Effector memory CD8-positive, alpha-beta T cell (primary cell): ENCODE measurements around the gene COL5A1.
A peak's percentile ranks its signal among the peaks of the same experiment; 100 is the strongest.

Experiments used
- ATAC-seq: fragments of 150-1000 bp; cut with Tn5 transposase; replicated peaks from 2 replicates; pipeline ENCODE4 v1.10.0; 2021; ENCODE audit warnings: mild to moderate bottlenecking, moderate library complexity
- DNase-seq, 3 experiments: peaks; one replicate each; pipeline ENCODE4 v3.0.0; 2021
- H3K27ac Mint-ChIP-seq, 2 donors: one replicate each; pipeline ENCODE4 v1.8.0; 2022; ENCODE audit warnings: mild to moderate bottlenecking in 2 of 2, mixed read lengths in 2 of 2, moderate library complexity in 2 of 2
- H3K27me3 Mint-ChIP-seq, 2 donors: one replicate each; pipeline ENCODE4 v1.8.0; 2022; ENCODE audit warnings: mixed read lengths in 2 of 2
- H3K36me3 Mint-ChIP-seq: one replicate; pipeline ENCODE4 v1.8.0; 2022; ENCODE audit warnings: mild to moderate bottlenecking, moderate library complexity, mixed read lengths; ENCODE audit not compliant: insufficient read depth
- H3K4me1 Mint-ChIP-seq, 2 donors: one replicate each; pipeline ENCODE4 v1.8.0; 2022; ENCODE audit warnings: low read depth in 2 of 2, mixed read lengths in 2 of 2
- H3K4me3 Mint-ChIP-seq, 2 donors: one replicate each; pipeline ENCODE4 v1.8.0; 2022; ENCODE audit warnings: mild to moderate bottlenecking in 2 of 2, mixed read lengths in 2 of 2, moderate library complexity in 2 of 2
- H3K9me3 Mint-ChIP-seq, 2 donors: one replicate each; pipeline ENCODE4 v1.8.0; 2022; ENCODE audit warnings: mixed read lengths in 2 of 2

Gene COL5A1

GRCh38 chr9:134730761-134731496 lies 89.3 kb downstream of the COL5A1 start:
- Mint-ChIP-seq H3K27me3 (no peaks in the 10 kb centered on the region), H3K9me3 (no peaks in the 10 kb centered on the region), H3K4me1 (no peaks in the 10 kb centered on the region), H3K4me3 (no peak overlapping the region), H3K36me3 (peaks cover 9% of the 10 kb centered on the region), H3K27ac (no peak overlapping the region)
- DNase-seq (no peak), ATAC-seq (no peak)

DNA sequence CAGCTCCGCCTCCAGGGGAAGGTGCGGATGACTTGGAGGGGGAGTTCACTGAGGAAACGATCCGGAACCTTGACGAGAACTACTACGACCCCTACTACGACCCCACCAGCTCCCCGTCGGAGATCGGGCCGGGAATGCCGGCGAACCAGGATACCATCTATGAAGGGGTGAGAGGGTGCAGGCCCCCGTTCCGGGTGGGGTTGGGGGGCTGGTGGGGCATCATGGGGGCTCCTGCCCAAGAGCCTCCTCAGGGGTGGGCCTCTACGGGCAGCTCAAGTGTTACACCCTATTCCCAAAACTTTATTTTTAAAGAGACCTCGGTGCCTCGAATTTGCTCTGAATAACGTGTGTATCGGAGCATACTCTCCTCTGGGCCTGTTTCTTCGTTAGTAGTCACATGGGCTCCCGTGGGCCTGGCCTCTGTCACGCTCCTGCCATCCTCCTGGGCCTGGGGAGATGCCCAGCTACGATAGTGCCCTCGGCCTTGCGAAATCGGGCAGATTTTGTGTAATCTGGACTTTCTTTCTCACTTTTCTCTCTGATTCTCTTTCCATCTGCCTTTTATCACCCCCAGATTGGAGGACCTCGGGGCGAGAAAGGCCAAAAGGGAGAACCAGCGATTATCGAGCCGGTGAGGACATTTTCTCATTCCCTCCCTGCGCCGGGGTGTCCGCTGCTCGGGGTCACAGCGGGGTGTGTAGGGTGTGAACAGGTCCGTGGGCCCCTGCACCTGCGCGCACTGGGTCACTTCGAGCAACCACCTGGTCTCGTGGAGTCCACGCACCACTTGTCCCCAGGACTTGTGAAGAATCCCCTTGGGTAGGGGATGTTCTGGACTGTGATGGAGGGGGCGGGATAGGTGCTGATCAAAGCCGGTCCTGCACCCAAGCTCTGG lies 90.1 kb downstream of the COL5A1 start:
- no peaks in the 10 kb centered on the region for H3K9me3 Mint-ChIP-seq
- no peaks in the 10 kb centered on the region for H3K4me1 Mint-ChIP-seq
- no peak overlapping the region for H3K4me3 Mint-ChIP-seq
- peaks cover 5 to 7% of the 10 kb centered on the region in 2 donors for H3K27me3 Mint-ChIP-seq
- H3K27ac Mint-ChIP-seq, result no peak overlapping the region
- DNase-seq, result no peak
- peaks cover 9% of the 10 kb centered on the region for H3K36me3 Mint-ChIP-seq
- no peak for ATAC-seq

DNA sequence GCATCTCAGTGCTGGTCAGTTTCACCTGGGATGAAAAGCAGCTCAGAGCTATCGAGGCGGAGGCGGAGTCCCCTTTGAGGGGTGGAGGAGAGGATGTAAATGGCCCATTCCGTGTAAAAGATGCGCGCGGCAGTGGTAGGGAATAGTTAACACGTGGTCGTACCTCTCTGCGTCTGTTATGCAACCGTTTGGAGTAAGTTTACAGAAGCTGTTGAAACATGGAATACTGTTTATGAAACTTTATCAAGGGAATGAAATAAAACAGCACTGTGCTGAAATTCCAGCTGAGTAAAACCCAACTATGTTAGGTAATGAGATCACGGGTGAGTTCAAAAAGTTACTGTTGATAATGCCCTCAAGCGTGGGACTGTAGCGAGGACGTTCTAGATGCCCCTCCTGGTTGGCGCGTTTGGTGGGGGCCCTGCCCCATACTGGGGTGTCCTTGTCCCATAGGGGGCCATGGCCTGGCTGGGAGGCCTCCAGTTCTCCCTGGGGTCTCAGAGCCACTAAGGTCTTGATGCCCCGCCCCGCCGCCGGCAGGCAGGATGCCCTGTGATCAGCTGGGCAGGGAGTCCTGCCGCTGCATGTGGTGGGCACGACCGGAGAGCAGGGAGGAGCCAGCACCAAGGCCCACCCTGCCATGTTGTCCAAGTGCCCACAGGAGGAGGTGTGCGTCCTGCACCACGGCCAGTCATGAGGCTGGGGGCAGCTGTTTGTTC lies 90.9 kb downstream of the COL5A1 start:
- peaks cover 6 to 15% of the 10 kb centered on the region in 2 donors for H3K27me3 Mint-ChIP-seq
- no peak for ATAC-seq
- H3K4me3 Mint-ChIP-seq, result no peak overlapping the region
- no peaks in the 10 kb centered on the region for H3K4me1 Mint-ChIP-seq
- H3K36me3 Mint-ChIP-seq, result peaks cover 9% of the 10 kb centered on the region
- H3K9me3 Mint-ChIP-seq, result no peaks in the 10 kb centered on the region
- DNase-seq, result no peak
- no peak overlapping the region for H3K27ac Mint-ChIP-seq

- ATAC-seq (no peak), DNase-seq (no peak)
- Mint-ChIP-seq H3K9me3 (no peaks in the 10 kb centered on the region), H3K36me3 (peaks cover 3% of the 10 kb centered on the region), H3K27ac (no peak overlapping the region), H3K4me1 (no peaks in the 10 kb centered on the region), H3K27me3 (peaks cover 6 to 18% of the 10 kb centered on the region in 2 donors), H3K4me3 (no peak overlapping the region)
Observed at GRCh38 chr9:134733480-134734232, 92.1 kb downstream of the COL5A1 start.

DNA sequence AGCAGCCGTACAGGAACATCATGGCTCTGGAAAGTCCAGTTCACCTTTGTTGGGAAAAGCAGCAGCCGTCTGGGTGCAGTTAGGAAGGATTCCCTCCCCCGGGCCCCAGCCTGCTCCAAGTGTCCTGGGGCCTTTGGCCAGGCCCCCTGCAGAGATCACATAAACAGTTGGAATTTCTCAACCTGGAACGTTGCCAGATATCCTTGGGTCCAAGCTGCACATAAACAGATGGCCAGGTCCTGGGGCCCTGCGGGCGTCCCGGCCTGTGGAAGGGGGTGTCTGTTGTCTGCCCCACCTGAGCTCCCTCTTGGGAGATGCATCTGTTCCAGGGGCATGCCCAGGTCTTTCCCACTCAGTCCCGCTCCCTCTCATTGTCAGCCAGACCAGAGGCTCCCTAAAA lies 92.7 kb downstream of the COL5A1 start:
- Mint-ChIP-seq H3K27ac (no peak overlapping the region), H3K36me3 (peaks cover under 1% of the 10 kb centered on the region), H3K27me3 (peaks cover 10 to 23% of the 10 kb centered on the region in 2 donors), H3K4me3 (no peak overlapping the region), H3K9me3 (no peaks in the 10 kb centered on the region), H3K4me1 (peaks cover 0 to 3% of the 10 kb centered on the region in 2 donors)
- no peak for DNase-seq
- ATAC-seq, result no peak

DNA sequence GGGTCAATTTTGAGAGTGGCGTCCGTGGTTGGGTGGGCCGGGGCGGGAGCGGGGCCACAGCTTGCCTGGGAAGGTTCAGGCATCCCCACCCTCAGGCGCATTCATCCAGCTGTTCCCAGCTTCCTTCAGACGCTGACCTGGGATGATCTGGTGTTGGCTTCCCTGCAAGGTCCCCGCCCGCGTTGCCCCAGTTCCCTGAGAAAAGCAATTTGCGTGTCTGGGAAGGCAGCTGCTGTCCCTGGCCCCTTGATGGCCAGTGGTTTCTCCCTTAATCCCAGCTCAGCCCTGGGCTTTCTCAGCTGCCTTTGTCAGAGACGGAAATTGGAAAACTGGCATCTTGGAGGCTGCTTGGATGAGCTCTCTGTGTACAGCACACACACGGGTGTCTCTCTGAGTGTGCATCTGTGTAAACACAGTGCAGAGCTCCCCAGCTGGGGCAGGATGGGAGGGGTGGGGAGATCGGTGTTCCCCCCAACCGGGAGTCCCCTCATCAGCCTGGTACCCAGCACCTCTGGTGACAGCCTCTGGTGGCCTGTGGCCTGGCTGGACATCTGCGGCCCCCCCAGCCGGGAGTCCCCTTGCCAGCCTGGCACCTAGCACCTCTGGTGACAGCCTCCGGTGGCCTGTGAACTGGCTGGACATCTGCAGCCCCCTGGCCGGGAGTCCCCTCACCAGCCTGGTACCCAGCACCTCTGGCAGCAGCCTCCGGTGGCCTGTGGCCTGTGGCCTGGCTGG lies 94.0 kb downstream of the COL5A1 start:
- Mint-ChIP-seq H3K4me3 (no peak overlapping the region), H3K27ac (no peak overlapping the region), H3K9me3 (no peaks in the 10 kb centered on the region), H3K4me1 (peaks cover 0 to 3% of the 10 kb centered on the region in 2 donors), H3K27me3 (peaks cover 14 to 29% of the 10 kb centered on the region in 2 donors), H3K36me3 (no peaks in the 10 kb centered on the region)
- DNase-seq, result no peak
- no peak for ATAC-seq

DNA sequence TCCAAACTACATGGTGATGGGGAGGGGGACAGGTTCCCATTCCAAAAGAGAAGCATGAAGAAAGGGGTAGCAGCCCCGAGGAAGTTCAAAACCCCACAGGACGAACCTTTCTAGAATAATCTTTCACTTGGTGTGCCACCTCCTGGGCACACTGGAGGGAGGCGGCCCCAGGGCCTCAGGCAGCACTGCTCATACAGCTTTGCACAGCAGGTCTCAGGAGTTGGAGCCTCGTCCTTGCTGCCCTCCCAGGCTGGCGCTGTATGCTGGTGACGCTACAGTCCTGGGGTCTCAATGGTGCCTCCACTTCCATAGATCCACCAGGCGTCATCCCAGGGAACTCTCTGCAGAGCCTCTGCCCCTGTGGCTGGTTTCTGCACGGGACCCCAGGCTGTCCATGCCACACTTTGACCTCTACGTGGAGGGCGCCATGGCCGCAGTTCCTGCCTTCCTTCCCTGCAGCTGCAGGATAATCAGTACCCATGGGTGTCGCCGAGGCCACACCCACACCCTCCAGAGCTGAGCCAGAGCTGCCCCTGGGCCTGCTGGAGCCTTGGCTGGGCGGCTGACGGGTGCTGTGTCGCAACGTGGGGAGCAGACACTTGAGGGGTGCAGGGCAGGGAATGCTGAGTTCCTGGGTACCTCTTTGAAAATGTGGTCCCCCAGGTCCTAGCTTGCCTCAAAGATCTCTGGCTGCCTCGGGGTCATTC lies 95.3 kb downstream of the COL5A1 start:
- Mint-ChIP-seq H3K36me3 (no peaks in the 10 kb centered on the region), H3K9me3 (no peaks in the 10 kb centered on the region), H3K27me3 (peaks cover 14 to 29% of the 10 kb centered on the region in 2 donors), H3K4me1 (peaks cover 0 to 3% of the 10 kb centered on the region in 2 donors), H3K4me3 (no peak overlapping the region), H3K27ac (peak overlapping the region in 1 of 2 donors; percentile 41)
- no peak for DNase-seq
- no peak for ATAC-seq

DNA sequence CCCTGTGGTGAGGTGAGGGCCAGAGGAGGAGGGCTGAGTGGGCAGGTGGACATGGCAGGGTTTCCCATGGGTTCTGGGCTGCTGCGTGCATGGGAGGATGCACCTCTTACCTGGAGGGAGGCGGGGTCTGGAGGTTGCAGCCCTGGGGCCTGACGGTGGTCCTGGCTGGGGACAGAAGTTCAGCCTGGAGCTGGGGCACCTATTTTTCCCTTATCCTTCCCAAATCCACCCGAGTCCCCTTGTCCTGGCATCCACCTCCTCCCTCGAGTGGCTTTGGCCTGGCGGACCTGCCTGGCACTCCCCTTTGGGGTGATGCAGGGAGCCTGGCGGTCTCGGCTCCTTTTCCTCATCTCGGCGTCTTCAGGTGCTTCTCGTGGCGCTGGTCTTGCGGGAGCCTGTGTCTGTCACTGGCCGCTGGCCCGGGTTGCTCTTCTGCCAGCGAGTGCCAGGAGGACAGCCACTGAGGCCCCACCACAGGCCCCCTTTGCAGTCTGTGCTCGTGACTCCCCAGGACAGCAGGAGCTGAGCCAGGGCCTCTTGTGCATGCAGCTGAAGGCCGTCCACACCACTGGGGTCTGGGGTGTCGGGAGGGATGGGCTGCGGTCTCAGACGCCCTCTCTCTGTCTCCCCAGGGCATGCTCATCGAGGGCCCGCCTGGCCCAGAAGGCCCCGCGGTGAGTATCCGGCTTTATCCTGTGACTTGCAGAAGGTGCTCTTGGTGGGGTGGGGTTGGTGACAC lies 96.4 kb downstream of the COL5A1 start:
- peaks cover 14 to 29% of the 10 kb centered on the region in 2 donors for H3K27me3 Mint-ChIP-seq
- DNase-seq, result no peak
- no peak overlapping the region for H3K4me3 Mint-ChIP-seq
- H3K27ac Mint-ChIP-seq, result no peak overlapping the region
- ATAC-seq, result no peak
- H3K36me3 Mint-ChIP-seq, result no peaks in the 10 kb centered on the region
- H3K9me3 Mint-ChIP-seq, result no peaks in the 10 kb centered on the region
- peaks cover 0 to 3% of the 10 kb centered on the region in 2 donors for H3K4me1 Mint-ChIP-seq

GRCh38 chr9:134738869-134739659 lies 97.5 kb downstream of the COL5A1 start:
- no peaks in the 10 kb centered on the region for H3K9me3 Mint-ChIP-seq
- no peak overlapping the region for H3K4me3 Mint-ChIP-seq
- ATAC-seq (no peak), DNase-seq (peak; percentile 12 to 21 (median 13))
- H3K4me1 Mint-ChIP-seq, result peaks cover 0 to 3% of the 10 kb centered on the region in 2 donors
- peaks cover 14 to 29% of the 10 kb centered on the region in 2 donors for H3K27me3 Mint-ChIP-seq
- H3K36me3 Mint-ChIP-seq, result no peaks in the 10 kb centered on the region
- H3K27ac Mint-ChIP-seq, result no peak overlapping the region

GRCh38 chr9:134739660-134739968 lies 98.0 kb downstream of the COL5A1 start:
- no peak for ATAC-seq
- H3K9me3 Mint-ChIP-seq, result no peaks in the 10 kb centered on the region

DNA sequence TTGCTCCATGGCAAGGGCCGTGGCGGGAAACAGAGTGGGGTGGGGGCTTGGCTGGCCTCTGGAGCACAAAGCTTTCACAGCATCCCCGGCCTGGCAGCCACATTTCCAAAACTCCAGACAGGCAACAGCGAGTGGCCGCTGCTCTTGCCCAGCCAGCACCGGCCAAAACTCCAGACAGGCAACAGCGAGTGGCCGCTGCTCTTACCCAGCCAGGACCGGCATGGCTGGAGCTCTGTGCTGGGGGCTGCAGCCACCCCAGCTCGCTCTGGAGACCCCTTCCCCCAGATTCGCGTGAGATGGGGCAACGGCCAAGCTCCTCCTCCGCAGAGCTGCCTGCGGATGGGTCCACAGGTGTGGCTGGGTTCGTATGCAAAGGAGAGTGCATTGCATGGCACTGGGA lies 98.5 kb downstream of the COL5A1 start:
- DNase-seq (no peak), ATAC-seq (no peak)
- H3K36me3 Mint-ChIP-seq, result no peaks in the 10 kb centered on the region
- no peak overlapping the region for H3K4me3 Mint-ChIP-seq
- H3K9me3 Mint-ChIP-seq, result no peaks in the 10 kb centered on the region
- H3K27ac Mint-ChIP-seq, result no peak overlapping the region
- peaks cover 0 to 3% of the 10 kb centered on the region in 2 donors for H3K4me1 Mint-ChIP-seq
- peaks cover 14 to 29% of the 10 kb centered on the region in 2 donors for H3K27me3 Mint-ChIP-seq

More at GRCh38 chr9:134739660-134739968, 98.0 kb downstream of the COL5A1 start:
- H3K36me3 Mint-ChIP-seq, result no peaks in the 10 kb centered on the region
- no peak for DNase-seq
- peaks cover 0 to 3% of the 10 kb centered on the region in 2 donors for H3K4me1 Mint-ChIP-seq
- H3K27ac Mint-ChIP-seq, result no peak overlapping the region
- no peak overlapping the region for H3K4me3 Mint-ChIP-seq
- H3K27me3 Mint-ChIP-seq, result peaks cover 14 to 29% of the 10 kb centered on the region in 2 donors
